GM23338 (cell line): ENCODE data around the gene HIVEP3. TPM values are rescaled to one million over a fixed set of nuclear protein-coding genes. Genes with fewer than 3 reads are reported as not detected.

Experiments used
- ATAC-seq: fragments of 200-7000 bp; cut with Tn5 transposase; 3 replicates; pipeline ENCODE4 v1.9.1; 2020
- DNase-seq: peaks from one replicate; pipeline ENCODE4 v3.0.0-alpha.2; 2015; ENCODE audit warnings: low spot score
- H2AFZ ChIP-seq: fragments of 200-600 bp; sonication (generic); 2 replicates; pipeline ENCODE4 v1.8.0; 2016; ENCODE audit warnings: antibody characterized with exemption, mild to moderate bottlenecking, moderate library complexity
- H3F3A ChIP-seq: fragments of 200-600 bp; sonication (generic); replicated peaks from 2 replicates; pipeline ENCODE4 v1.8.0; 2017; ENCODE audit warnings: antibody characterized with exemption, mixed run types, low read depth
- H3K27ac ChIP-seq: fragments of 200-600 bp; sonication (generic); 2 replicates; pipeline ENCODE4 v1.6.1; 2016; ENCODE audit warnings: low read depth
- H3K27me3 ChIP-seq: fragments of 200-600 bp; sonication (generic); 2 replicates; pipeline ENCODE4 v1.8.0; 2016; ENCODE audit warnings: mild to moderate bottlenecking, mixed run types, moderate library complexity; ENCODE audit not compliant: insufficient read depth
- H3K36me3 ChIP-seq: fragments of 200-600 bp; sonication (generic); 2 replicates; pipeline ENCODE4 v1.8.0; 2016; ENCODE audit warnings: mild to moderate bottlenecking; ENCODE audit not compliant: insufficient read depth
- H3K4me1 ChIP-seq: fragments of 200-600 bp; sonication (generic); 2 replicates; pipeline ENCODE4 v1.8.0; 2016; ENCODE audit warnings: mild to moderate bottlenecking, moderate library complexity; ENCODE audit not compliant: insufficient read depth
- H3K4me2 ChIP-seq: fragments of 200-600 bp; sonication (generic); 2 replicates; pipeline ENCODE4 v1.7.1; 2017; ENCODE audit warnings: mixed run types
- H3K4me3 ChIP-seq: fragments of 200-600 bp; sonication (generic); 2 replicates; pipeline ENCODE4 v1.6.1; 2016; ENCODE audit warnings: mixed run types
- H3K79me2 ChIP-seq: fragments of 200-600 bp; sonication (generic); replicated peaks from 2 replicates; pipeline ENCODE4 v1.8.0; 2017; ENCODE audit warnings: mild to moderate bottlenecking; ENCODE audit not compliant: insufficient read depth
- H3K9me2 ChIP-seq: fragments of 200-600 bp; sonication (generic); 2 replicates; pipeline ENCODE4 v1.8.0; 2017; ENCODE audit not compliant: insufficient read depth
- H4K20me1 ChIP-seq: fragments of 200-600 bp; sonication (generic); replicated peaks from 2 replicates; pipeline ENCODE4 v1.8.0; 2017; ENCODE audit warnings: mild to moderate bottlenecking; ENCODE audit not compliant: insufficient read depth
- H3K27ac Mint-ChIP-seq: 2 replicates; pipeline ENCODE4 v1.8.0; 2020; ENCODE audit warnings: inconsistent platforms, mild to moderate bottlenecking, moderate library complexity, mixed read lengths
- H3K27me3 Mint-ChIP-seq: 3 replicates; pipeline ENCODE4 v1.8.0; 2022; ENCODE audit warnings: low read depth, mild to moderate bottlenecking, moderate library complexity, mixed read lengths, inconsistent platforms; ENCODE audit not compliant: insufficient read depth, poor library complexity
- H3K36me3 Mint-ChIP-seq: 3 replicates; pipeline ENCODE4 v1.8.0; 2021; ENCODE audit warnings: low read depth, mild to moderate bottlenecking, inconsistent platforms, moderate library complexity, mixed read lengths
- H3K4me1 Mint-ChIP-seq: 3 replicates; pipeline ENCODE4 v1.8.0; 2020; ENCODE audit warnings: mild to moderate bottlenecking, inconsistent platforms, mixed read lengths
- H3K4me3 Mint-ChIP-seq: 3 replicates; pipeline ENCODE4 v1.8.0; 2021; ENCODE audit warnings: moderate library complexity, mild to moderate bottlenecking, inconsistent platforms, mixed read lengths
- H3K9me3 Mint-ChIP-seq: 3 replicates; pipeline ENCODE4 v1.8.0; 2020; ENCODE audit warnings: moderate library complexity, mild to moderate bottlenecking, inconsistent platforms, mixed read lengths
- CREB1 ChIP-seq: fragments of 250-450 bp; sonication (Bioruptor Pico); IDR thresholded peaks from 2 replicates; pipeline ENCODE4 v1.5.0; 2020; ENCODE audit warnings: low read depth, mild to moderate bottlenecking, moderate library complexity
- CTCF ChIP-seq, 2 experiments: fragments of 200-600 bp in 1 of 2; sonication (generic) in 1 of 2; conservative IDR thresholded peaks; 2 replicates each; pipeline versions ENCODE4 v1.5.1 to v1.6.1; 2016 to 2017; ENCODE audit warnings: antibody characterized with exemption in 2 of 2, low read depth in 2 of 2, mild to moderate bottlenecking in 2 of 2, moderate library complexity in 1 of 2
- ETS1 ChIP-seq: IDR thresholded peaks from 2 replicates; pipeline ENCODE4 v1.6.1; 2016; ENCODE audit warnings: antibody characterized with exemption
- EZH2 ChIP-seq: fragments of 200-600 bp; sonication (generic); IDR thresholded peaks from one replicate; pipeline ENCODE4 v1.8.0; 2017; ENCODE audit warnings: antibody characterized with exemption, mild to moderate bottlenecking, low read depth; ENCODE audit not compliant: unreplicated experiment
- EZH2phosphoT487 ChIP-seq: fragments of 200-600 bp; sonication (generic); IDR thresholded peaks from one replicate; pipeline ENCODE4 v1.8.1; 2018; ENCODE audit warnings: antibody characterized with exemption; ENCODE audit not compliant: unreplicated experiment
- JUNB ChIP-seq: IDR thresholded peaks from one replicate; pipeline ENCODE4 v1.6.1; 2016; ENCODE audit warnings: antibody characterized with exemption; ENCODE audit not compliant: unreplicated experiment
- NANOG ChIP-seq: IDR thresholded peaks from 2 replicates; pipeline ENCODE4 v1.6.1; 2016; ENCODE audit warnings: antibody characterized with exemption, borderline replicate concordance
- POLR2AphosphoS5 ChIP-seq: IDR thresholded peaks from 2 replicates; pipeline ENCODE4 v1.6.1; 2016; ENCODE audit warnings: antibody characterized with exemption, low read depth
- REST ChIP-seq: IDR thresholded peaks from one replicate; pipeline ENCODE4 v1.6.1; 2018; ENCODE audit warnings: antibody characterized with exemption; ENCODE audit not compliant: unreplicated experiment
- STAT1 ChIP-seq: IDR thresholded peaks from one replicate; pipeline ENCODE4 v1.6.1; 2016; ENCODE audit warnings: antibody characterized with exemption; ENCODE audit not compliant: unreplicated experiment
- ZNF114 ChIP-seq: fragments of 250-450 bp; sonication (Bioruptor Pico); IDR thresholded peaks from 2 replicates; pipeline ENCODE4 v1.5.0; 2020; ENCODE audit warnings: mild to moderate bottlenecking, moderate library complexity
- ZNF331 ChIP-seq: fragments of 250-450 bp; sonication (Bioruptor Pico); IDR thresholded peaks from 2 replicates; pipeline ENCODE4 v1.5.0; 2020; ENCODE audit warnings: low read depth, mild to moderate bottlenecking, moderate library complexity
- ZNF462 ChIP-seq: fragments of 250-450 bp; sonication (Bioruptor Pico); IDR thresholded peaks from 2 replicates; pipeline ENCODE4 v1.5.0; 2020; ENCODE audit warnings: mild to moderate bottlenecking, moderate library complexity
- polyA plus RNA-seq: library from polyadenylated mRNA; unstranded; fragments of >200 nt; fragmentation: Nextera tagmentation; extraction: Ambion mirVana; gene quantifications from 2 replicates; pipeline ENCODE4 v1.2.1, GENCODE V29; 2016
- total RNA-seq: library from RNA; depleted of rRNA; stranded (reverse); fragments of >200 nt; shearing (Covaris generic); gene quantifications from 2 replicates; pipeline ENCODE4 v1.2.3, GENCODE V29; 2014

HIVEP3 gene
- total and polyA plus RNA-seq, 2 experiments from 2014 or later, result 0.14 to 0.24 TPM

- Histone ChIP-seq H3K36me3 (no peaks in the 10 kb centered on the region), H3K4me1 (peaks cover 8% of the 10 kb centered on the region; the same call in 1 of the 2 replicates), H2AFZ (no peak overlapping the region), H3K9me2 (peaks cover 7% of the 10 kb centered on the region; the same call in 1 of the 2 replicates), H3F3A (no peaks in the 10 kb centered on the region), H3K27ac (no peak overlapping the region), H3K4me3 (no peak overlapping the region), H3K79me2 (no peaks in the 10 kb centered on the region), H3K27me3 (peaks cover 7% of the 10 kb centered on the region), H4K20me1 (no peaks in the 10 kb centered on the region), H3K4me2 (no peak overlapping the region)
- no peak for ATAC-seq
- DNase-seq, result no peak
- H3K27ac Mint-ChIP-seq, result no peak overlapping the region
- H3K4me1 Mint-ChIP-seq, result peaks cover 15% of the 10 kb centered on the region
- no peaks in the 10 kb centered on the region; the same call in 2 of the 3 replicates for H3K36me3 Mint-ChIP-seq
- H3K27me3 Mint-ChIP-seq, result peaks cover 19% of the 10 kb centered on the region
- no peak for TF ChIP-seq ETS1
- no peak for TF ChIP-seq EZH2phosphoT487
- TF ChIP-seq ZNF331, result no peak
- no peak for TF ChIP-seq REST
- TF ChIP-seq ZNF114 (CRISPR knock-in tag), result no peak
- no peak for TF ChIP-seq CREB1 (CRISPR knock-in tag)
- no peak for TF ChIP-seq STAT1
- no peak for TF ChIP-seq ZNF462 (CRISPR knock-in tag)
- no peak for TF ChIP-seq NANOG
- TF ChIP-seq EZH2, result no peak
- TF ChIP-seq POLR2AphosphoS5, result no peak
- no peak for TF ChIP-seq CTCF (conservative IDR thresholded peaks at IDR 0.05; ENCODE audit: low read depth in 2 of 2)
- TF ChIP-seq JUNB, result no peak
- no peaks in the 10 kb centered on the region for H3K9me3 Mint-ChIP-seq
- no peak overlapping the region for H3K4me3 Mint-ChIP-seq
Observed at GRCh38 chr1:41519667-41520066, 399.1 kb downstream of the HIVEP3 start.
